ENCODE results near the gene MARCHF3.
A peak's percentile ranks its signal among the peaks of the same experiment; 100 is the strongest.

MARCHF3 gene

GRCh38 chr5:127046343-127047072, 16.1 kb upstream of the MARCHF3 start:
- H3K27ac ChIP-seq (ENCODE audit: low read depth, low read length), result no peak overlapping the region
- H3K27me3 ChIP-seq (ENCODE audit: insufficient read depth, low read length), result no peaks in the 10 kb centered on the region
- no peak overlapping the region for H2AFZ ChIP-seq (ENCODE audit: low read length, unreplicated experiment)
- H3K4me3 ChIP-seq (ENCODE audit: low read depth, low read length), result no peak overlapping the region
- no peaks in the 10 kb centered on the region for H3K79me2 ChIP-seq (ENCODE audit: control insufficient read depth, insufficient read depth, low read length, unreplicated experiment)
- H3K4me1 ChIP-seq (ENCODE audit: control insufficient read depth, insufficient read depth, low read length, unreplicated experiment), result peaks cover 7% of the 10 kb centered on the region
- no peaks in the 10 kb centered on the region for H3K36me3 ChIP-seq (ENCODE audit: insufficient read depth, low read length)

DNA sequence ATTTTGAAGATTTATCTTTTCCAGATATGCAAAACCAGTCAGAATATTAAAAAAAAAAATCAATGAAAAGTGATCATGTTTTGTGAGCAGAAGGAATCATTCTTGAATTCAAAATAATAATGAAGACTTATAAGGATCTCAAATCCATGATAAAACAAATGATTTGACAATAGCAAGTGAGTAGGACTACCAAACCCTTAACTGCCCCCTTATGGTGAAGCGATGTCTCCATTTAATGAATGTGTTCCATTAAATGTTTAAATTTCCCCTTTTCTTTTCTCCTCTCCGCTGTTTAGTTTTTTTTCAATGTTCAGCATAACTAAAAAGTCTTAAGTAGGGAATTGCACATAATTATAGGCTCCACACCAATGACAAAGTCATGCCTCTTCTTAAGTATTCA, 12.2 kb upstream of the MARCHF3 start:
- H3K27ac ChIP-seq (ENCODE audit: low read depth, low read length), result no peak overlapping the region
- no peak overlapping the region for H3K4me3 ChIP-seq (ENCODE audit: low read depth, low read length)

GRCh38 chr5:127041571-127041970, 11.2 kb upstream of the MARCHF3 start:
- Histone ChIP-seq H3K79me2 (ENCODE audit: control insufficient read depth, insufficient read depth, low read length, unreplicated experiment) (no peaks in the 10 kb centered on the region), H3K36me3 (ENCODE audit: insufficient read depth, low read length) (no peaks in the 10 kb centered on the region), H3K4me3 (ENCODE audit: low read depth, low read length) (no peak overlapping the region), H3K27ac (ENCODE audit: low read depth, low read length) (peak overlapping the region; percentile 38), H3K27me3 (ENCODE audit: insufficient read depth, low read length) (no peaks in the 10 kb centered on the region), H3K4me1 (ENCODE audit: control insufficient read depth, insufficient read depth, low read length, unreplicated experiment) (peaks cover 18% of the 10 kb centered on the region), H2AFZ (ENCODE audit: low read length, unreplicated experiment) (no peak overlapping the region)

More for the DNA sequence above, 12.2 kb upstream of the MARCHF3 start:
- Histone ChIP-seq H2AFZ (ENCODE audit: low read length, unreplicated experiment) (no peak overlapping the region), H3K36me3 (ENCODE audit: insufficient read depth, low read length) (no peaks in the 10 kb centered on the region), H3K4me1 (ENCODE audit: control insufficient read depth, insufficient read depth, low read length, unreplicated experiment) (peaks cover 18% of the 10 kb centered on the region), H3K27me3 (ENCODE audit: insufficient read depth, low read length) (no peaks in the 10 kb centered on the region), H3K79me2 (ENCODE audit: control insufficient read depth, insufficient read depth, low read length, unreplicated experiment) (no peaks in the 10 kb centered on the region)

- peaks cover 18% of the 10 kb centered on the region for H3K4me1 ChIP-seq (ENCODE audit: control insufficient read depth, insufficient read depth, low read length, unreplicated experiment)
- no peak overlapping the region for H3K4me3 ChIP-seq (ENCODE audit: low read depth, low read length)
- 0 out of 2 replicates have a peak overlapping the region, but pooled peaks have one; percentile 18 for H3K27ac ChIP-seq (ENCODE audit: low read depth, low read length)
- H3K79me2 ChIP-seq (ENCODE audit: control insufficient read depth, insufficient read depth, low read length, unreplicated experiment), result no peaks in the 10 kb centered on the region
- no peak overlapping the region for H2AFZ ChIP-seq (ENCODE audit: low read length, unreplicated experiment)
- no peaks in the 10 kb centered on the region for H3K27me3 ChIP-seq (ENCODE audit: insufficient read depth, low read length)
- no peaks in the 10 kb centered on the region for H3K36me3 ChIP-seq (ENCODE audit: insufficient read depth, low read length)
Measured at GRCh38 chr5:127040796-127041520, 10.6 kb upstream of the MARCHF3 start.

DNA sequence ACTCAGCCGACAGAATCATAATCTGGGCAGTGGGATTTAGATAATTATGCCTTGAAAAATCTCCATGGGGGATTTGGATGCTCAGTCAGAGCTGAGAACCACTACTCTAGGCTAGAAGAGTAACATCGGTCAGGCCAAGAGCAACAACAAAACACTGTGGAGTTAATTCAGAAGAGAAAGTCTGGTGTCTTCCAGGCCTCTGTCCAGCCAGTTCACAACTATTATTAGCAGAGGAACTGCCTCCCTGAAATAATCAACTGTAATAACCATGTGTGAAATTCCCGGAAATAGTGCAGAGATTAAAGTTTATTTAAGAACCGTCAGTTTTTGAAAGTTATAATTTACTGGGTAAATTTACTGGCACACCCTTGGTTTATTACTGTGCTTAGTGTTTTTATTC, 8.2 kb upstream of the MARCHF3 start:
- Histone ChIP-seq H3K4me1 (ENCODE audit: control insufficient read depth, insufficient read depth, low read length, unreplicated experiment) (peaks cover 18% of the 10 kb centered on the region), H3K27ac (ENCODE audit: low read depth, low read length) (no peak overlapping the region), H3K27me3 (ENCODE audit: insufficient read depth, low read length) (no peaks in the 10 kb centered on the region), H3K36me3 (ENCODE audit: insufficient read depth, low read length) (no peaks in the 10 kb centered on the region), H3K4me3 (ENCODE audit: low read depth, low read length) (no peak overlapping the region), H2AFZ (ENCODE audit: low read length, unreplicated experiment) (no peak overlapping the region), H3K79me2 (ENCODE audit: control insufficient read depth, insufficient read depth, low read length, unreplicated experiment) (no peaks in the 10 kb centered on the region)

DNA sequence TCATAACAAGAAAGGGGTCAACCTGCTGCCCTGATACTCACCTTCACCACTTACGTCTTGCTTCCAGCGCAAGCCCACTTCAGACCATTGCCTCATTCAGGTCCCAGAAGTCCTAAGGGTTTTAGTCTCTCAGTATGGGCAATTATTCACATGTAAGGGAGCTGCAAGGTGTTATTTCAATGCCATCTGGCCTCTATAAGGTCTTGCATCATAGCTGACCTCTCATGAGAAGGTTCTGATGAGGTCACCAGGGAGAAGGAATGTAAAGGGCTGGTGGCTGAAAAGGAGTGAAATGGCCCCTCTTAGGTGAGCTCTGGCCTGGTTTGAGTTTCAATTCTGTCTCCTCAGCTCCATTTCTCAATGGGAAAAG, 1.5 kb upstream of the MARCHF3 start:
- no peak overlapping the region for H2AFZ ChIP-seq (ENCODE audit: low read length, unreplicated experiment)
- peaks cover 9% of the 10 kb centered on the region for H3K4me1 ChIP-seq (ENCODE audit: control insufficient read depth, insufficient read depth, low read length, unreplicated experiment)
- H3K27me3 ChIP-seq (ENCODE audit: insufficient read depth, low read length), result no peaks in the 10 kb centered on the region
- H3K36me3 ChIP-seq (ENCODE audit: insufficient read depth, low read length), result no peaks in the 10 kb centered on the region
- H3K27ac ChIP-seq (ENCODE audit: low read depth, low read length), result no peak overlapping the region
- no peak overlapping the region for H3K4me3 ChIP-seq (ENCODE audit: low read depth, low read length)
- no peaks in the 10 kb centered on the region for H3K79me2 ChIP-seq (ENCODE audit: control insufficient read depth, insufficient read depth, low read length, unreplicated experiment)

DNA sequence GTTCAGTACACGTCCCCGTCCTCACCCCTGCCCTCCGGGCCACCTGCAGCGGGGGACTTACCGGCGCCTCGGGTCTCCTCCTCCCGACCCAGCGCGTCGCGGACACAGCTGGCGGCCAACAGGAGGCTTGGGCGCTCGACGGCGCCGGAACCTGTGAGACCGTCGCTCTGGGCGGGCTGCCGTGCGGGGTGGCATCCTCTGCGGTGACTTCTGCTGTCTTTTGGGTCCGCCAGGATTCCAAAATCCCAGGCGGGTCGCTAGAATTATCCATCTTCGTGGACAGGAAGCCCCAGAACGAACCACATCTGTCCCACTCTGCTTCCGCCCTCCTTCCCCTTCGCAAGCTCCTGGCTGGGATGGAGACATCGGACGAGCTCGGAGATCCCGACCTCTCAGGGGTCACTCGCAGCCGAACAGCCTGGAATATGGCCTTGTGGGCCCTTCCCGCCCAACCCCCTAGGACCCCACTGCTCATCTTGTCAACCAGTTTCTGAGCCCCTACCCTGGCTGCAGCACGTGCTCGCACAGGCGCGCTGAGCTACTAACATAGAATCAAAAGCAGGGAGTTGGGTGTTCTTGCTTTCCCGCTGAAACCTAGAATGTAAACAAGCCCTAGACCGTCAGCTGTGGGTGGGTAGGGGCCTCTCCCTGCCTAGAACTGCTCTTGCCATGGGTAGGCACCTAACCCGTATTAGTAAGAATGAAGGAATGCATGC, 947 bp upstream of the MARCHF3 start:
- no peaks in the 10 kb centered on the region for H3K27me3 ChIP-seq (ENCODE audit: insufficient read depth, low read length)
- peak overlapping the region; percentile 87 for H2AFZ ChIP-seq (ENCODE audit: low read length, unreplicated experiment)
- H3K4me1 ChIP-seq (ENCODE audit: control insufficient read depth, insufficient read depth, low read length, unreplicated experiment), result peaks cover 9% of the 10 kb centered on the region
- H3K36me3 ChIP-seq (ENCODE audit: insufficient read depth, low read length), result no peaks in the 10 kb centered on the region
- peak overlapping the region; percentile 85 for H3K4me3 ChIP-seq (ENCODE audit: low read depth, low read length)
- no peaks in the 10 kb centered on the region for H3K79me2 ChIP-seq (ENCODE audit: control insufficient read depth, insufficient read depth, low read length, unreplicated experiment)
- peak overlapping the region; percentile 16; the same call in 1 of the 2 replicates for H3K27ac ChIP-seq (ENCODE audit: low read depth, low read length)

- Histone ChIP-seq H2AFZ (ENCODE audit: low read length, unreplicated experiment) (peak overlapping the region; percentile 93), H3K36me3 (ENCODE audit: insufficient read depth, low read length) (no peaks in the 10 kb centered on the region), H3K4me3 (ENCODE audit: low read depth, low read length) (peak overlapping the region; percentile 85), H3K27me3 (ENCODE audit: insufficient read depth, low read length) (no peaks in the 10 kb centered on the region), H3K4me1 (ENCODE audit: control insufficient read depth, insufficient read depth, low read length, unreplicated experiment) (peaks cover 9% of the 10 kb centered on the region), H3K27ac (ENCODE audit: low read depth, low read length) (peak overlapping the region; percentile 27; the same call in 1 of the 2 replicates), H3K79me2 (ENCODE audit: control insufficient read depth, insufficient read depth, low read length, unreplicated experiment) (no peaks in the 10 kb centered on the region)
Measured at GRCh38 chr5:127029581-127030258, 638 bp downstream of the MARCHF3 start.

DNA sequence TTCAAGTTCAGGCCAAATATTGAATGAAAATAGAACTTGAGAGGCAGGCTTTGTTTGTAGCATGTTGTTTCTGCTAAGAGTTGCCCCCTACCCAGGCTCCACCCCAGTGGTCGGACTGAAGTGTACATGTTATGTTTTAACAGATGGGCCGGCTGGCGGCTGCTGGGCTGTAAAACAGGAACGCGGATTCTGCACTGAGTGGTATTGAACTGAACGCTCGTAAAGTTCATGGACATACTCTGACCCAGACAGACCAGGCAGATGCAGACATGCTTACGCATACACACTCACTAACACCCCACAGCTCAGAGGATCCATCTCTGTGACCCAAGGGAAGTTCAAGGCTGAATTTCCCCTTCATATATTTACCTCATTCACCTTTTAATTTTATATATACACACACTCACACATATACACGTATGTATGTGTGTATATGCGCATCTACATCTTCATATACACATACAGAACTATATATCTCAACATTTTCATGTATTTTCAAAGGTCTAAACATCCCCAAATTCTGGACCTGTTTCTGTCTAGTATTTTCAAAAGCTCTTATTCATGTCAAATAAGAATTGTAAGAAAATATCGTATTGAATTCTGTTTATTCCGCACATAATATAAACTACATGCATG, 1.4 kb downstream of the MARCHF3 start:
- Histone ChIP-seq H3K4me1 (ENCODE audit: control insufficient read depth, insufficient read depth, low read length, unreplicated experiment) (peaks cover 9% of the 10 kb centered on the region), H3K27ac (ENCODE audit: low read depth, low read length) (no peak overlapping the region), H3K4me3 (ENCODE audit: low read depth, low read length) (peak overlapping the region; percentile 85), H2AFZ (ENCODE audit: low read length, unreplicated experiment) (no peak overlapping the region), H3K79me2 (ENCODE audit: control insufficient read depth, insufficient read depth, low read length, unreplicated experiment) (no peaks in the 10 kb centered on the region), H3K36me3 (ENCODE audit: insufficient read depth, low read length) (no peaks in the 10 kb centered on the region), H3K27me3 (ENCODE audit: insufficient read depth, low read length) (no peaks in the 10 kb centered on the region)

DNA sequence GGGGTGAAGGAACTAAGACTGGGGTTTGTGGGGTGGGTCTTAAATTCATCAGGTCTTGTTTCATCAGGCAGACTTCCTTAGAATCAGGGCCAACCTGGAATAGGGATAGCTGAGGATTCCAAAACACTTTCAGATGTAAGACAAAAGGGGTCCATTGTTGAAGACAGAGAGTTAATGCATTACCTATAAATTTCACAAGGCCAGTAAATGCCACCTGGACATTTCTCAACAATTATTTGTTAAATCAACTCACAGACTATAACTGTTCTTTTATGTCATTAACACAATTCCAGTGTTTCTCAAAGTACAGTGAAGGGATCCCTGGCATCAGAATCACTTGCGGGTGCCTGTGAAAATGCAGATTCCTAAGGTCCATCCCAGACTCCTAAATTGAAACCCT, 2.8 kb downstream of the MARCHF3 start:
- Histone ChIP-seq H3K27ac (ENCODE audit: low read depth, low read length) (no peak overlapping the region), H3K36me3 (ENCODE audit: insufficient read depth, low read length) (no peaks in the 10 kb centered on the region), H3K4me3 (ENCODE audit: low read depth, low read length) (no peak overlapping the region), H3K79me2 (ENCODE audit: control insufficient read depth, insufficient read depth, low read length, unreplicated experiment) (no peaks in the 10 kb centered on the region), H3K27me3 (ENCODE audit: insufficient read depth, low read length) (no peaks in the 10 kb centered on the region), H2AFZ (ENCODE audit: low read length, unreplicated experiment) (no peak overlapping the region), H3K4me1 (ENCODE audit: control insufficient read depth, insufficient read depth, low read length, unreplicated experiment) (peaks cover 9% of the 10 kb centered on the region)

All from ACC112 (cell line).